Thyroid gland (tissue), 4 donors: ENCODE results near the gene ARHGEF26. TPM values are rescaled to one million over a fixed set of nuclear protein-coding genes. Genes with fewer than 3 reads are reported as not detected.

ENCODE experiments used
- DNase-seq, 2 donors: peaks; one replicate each; pipeline ENCODE4 v3.0.0-alpha.2; 2019
- H3K27ac ChIP-seq, 3 donors: fragments of 200-600 bp; sonication (generic); 1 replicate in 2 of 3; 2 replicates in 1 of 3; pipeline ENCODE4 v1.5.1; 2016 to 2019; ENCODE audit warnings: mild to moderate bottlenecking in 1 of 3, moderate library complexity in 1 of 3
- H3K27me3 ChIP-seq: fragments of 200-600 bp; sonication (generic); one replicate; pipeline ENCODE4 v1.5.1; 2019
- H3K36me3 ChIP-seq, 2 donors: fragments of 200-600 bp; sonication (generic); one replicate each; pipeline ENCODE4 v1.5.1; 2016 to 2019
- H3K4me1 ChIP-seq, 2 donors: fragments of 200-600 bp; sonication (generic); one replicate each; pipeline ENCODE4 v1.5.1; 2017 to 2019
- H3K4me3 ChIP-seq, 3 donors: fragments of 200-600 bp; sonication (generic); replicated peaks in 1 of 3; 1 replicate in 2 of 3; 2 replicates in 1 of 3; pipeline ENCODE4 v1.5.1; 2016; ENCODE audit warnings: mild to moderate bottlenecking in 1 of 3
- H3K9me3 ChIP-seq: fragments of 200-600 bp; sonication (generic); one replicate; pipeline ENCODE4 v1.5.1; 2017
- CTCF ChIP-seq, 6 experiments: fragments of 200-600 bp in 3 of 6; fragments of 450-650 bp in 3 of 6; sonication (generic) in 3 of 6; IDR thresholded peaks; one replicate each; pipeline ENCODE4 v1.5.1; 2016 to 2019; ENCODE audit warnings: antibody characterized with exemption in 6 of 6, mild to moderate bottlenecking in 2 of 6, inconsistent platforms in 1 of 6, moderate library complexity in 1 of 6
- POLR2A ChIP-seq, 2 donors: fragments of 450-650 bp; IDR thresholded peaks; one replicate each; pipeline ENCODE4 v1.6.1; 2017; ENCODE audit warnings: antibody characterized with exemption in 2 of 2, mild to moderate bottlenecking in 2 of 2, moderate library complexity in 1 of 2
- WGBS, 2 donors: methylation state at CpG; one replicate each; pipeline ENCODE4 v1.1.5; 2017; 5-methylcytosine and 5-hydroxymethylcytosine counted together
- intact Hi-C: fragments of 100-400 bp; cut with DNase I; formaldehyde crosslinking; loops from one replicate; pipeline ENCODE4 v1.15.1; 2023
- total RNA-seq, 4 donors: library from RNA; depleted of rRNA; stranded (reverse); fragments of >200 nt; gene quantifications; one replicate each; pipeline ENCODE4 v1.2.3, GENCODE V29; 2016

The ARHGEF26 gene
- total RNA-seq, 4 donors from 2014 or later: 15.8 to 18.0 (median 16.9) TPM

- intact Hi-C loops: no loop called here
These were observed 183.1 kb downstream of the ARHGEF26 start for GRCh38 chr3:154304116-154304786.

GRCh38 chr3:154304936-154305335 lies 183.7 kb downstream of the ARHGEF26 start:
- WGBS, 2 donors: 96 to 98% methylated on average over 3 of the region's 3 CpGs
- Histone ChIP-seq H3K4me3 (no peak overlapping the region), H3K4me1 (no peaks in the 10 kb centered on the region), H3K36me3 (peaks cover 43 to 58% of the 10 kb centered on the region in 2 donors), H3K27me3 (no peaks in the 10 kb centered on the region), H3K27ac (no peak overlapping the region), H3K9me3 (no peaks in the 10 kb centered on the region)
- TF ChIP-seq POLR2A (IDR thresholded peaks at IDR 0.05) (no peak), CTCF (IDR thresholded peaks at IDR 0.05) (no peak)
- intact Hi-C loops: no loop called here
- no peak for DNase-seq

More at GRCh38 chr3:154304116-154304786, 183.1 kb downstream of the ARHGEF26 start:
- DNase-seq: no peak
- H3K36me3 ChIP-seq: peaks cover 50 to 64% of the 10 kb centered on the region in 2 donors
- no peaks in the 10 kb centered on the region for H3K27me3 ChIP-seq
- H3K27ac ChIP-seq: no peak overlapping the region
- H3K9me3 ChIP-seq: no peaks in the 10 kb centered on the region
- no peaks in the 10 kb centered on the region for H3K4me1 ChIP-seq
- no peak overlapping the region for H3K4me3 ChIP-seq
- no peak for TF ChIP-seq POLR2A (IDR thresholded peaks at IDR 0.05)
- TF ChIP-seq CTCF (IDR thresholded peaks at IDR 0.05): no peak

GRCh38 chr3:154307363-154307762 lies 186.2 kb downstream of the ARHGEF26 start:
- Histone ChIP-seq H3K27me3 (no peaks in the 10 kb centered on the region), H3K9me3 (no peaks in the 10 kb centered on the region), H3K4me3 (no peak overlapping the region), H3K4me1 (no peaks in the 10 kb centered on the region), H3K27ac (no peak overlapping the region), H3K36me3 (peaks cover 27 to 34% of the 10 kb centered on the region in 2 donors)
- intact Hi-C loops: no loop called here
- DNase-seq: no peak
- TF ChIP-seq CTCF (IDR thresholded peaks at IDR 0.05) (no peak), POLR2A (IDR thresholded peaks at IDR 0.05) (no peak)

Other genes starting within 250 kb of the ARHGEF26 start
- 100 to 1,000 TPM in 1 of 4 donors, 10 to 100 TPM in 3; 57.2 to 106 (median 70.9) TPM for gene DHX36, start 203.1 kb downstream of the ARHGEF26 start, total RNA-seq